Thyroid gland (tissue), 4 donors: ENCODE data around the gene OXSR1. TPM values are rescaled to one million over a fixed set of nuclear protein-coding genes. Genes with fewer than 3 reads are reported as not detected.

Experiments
- DNase-seq, 2 donors: peaks; one replicate each; pipeline ENCODE4 v3.0.0-alpha.2; 2019
- H3K27ac ChIP-seq, 3 donors: fragments of 200-600 bp; sonication (generic); 1 replicate in 2 of 3; 2 replicates in 1 of 3; pipeline ENCODE4 v1.5.1; 2016 to 2019; ENCODE audit warnings: mild to moderate bottlenecking in 1 of 3, moderate library complexity in 1 of 3
- H3K27me3 ChIP-seq: fragments of 200-600 bp; sonication (generic); one replicate; pipeline ENCODE4 v1.5.1; 2019
- H3K36me3 ChIP-seq, 2 donors: fragments of 200-600 bp; sonication (generic); one replicate each; pipeline ENCODE4 v1.5.1; 2016 to 2019
- H3K4me1 ChIP-seq, 2 donors: fragments of 200-600 bp; sonication (generic); one replicate each; pipeline ENCODE4 v1.5.1; 2017 to 2019
- H3K4me3 ChIP-seq, 3 donors: fragments of 200-600 bp; sonication (generic); replicated peaks in 1 of 3; 1 replicate in 2 of 3; 2 replicates in 1 of 3; pipeline ENCODE4 v1.5.1; 2016; ENCODE audit warnings: mild to moderate bottlenecking in 1 of 3
- H3K9me3 ChIP-seq: fragments of 200-600 bp; sonication (generic); one replicate; pipeline ENCODE4 v1.5.1; 2017
- POLR2A ChIP-seq, 2 donors: fragments of 450-650 bp; IDR thresholded peaks; one replicate each; pipeline ENCODE4 v1.6.1; 2017; ENCODE audit warnings: antibody characterized with exemption in 2 of 2, mild to moderate bottlenecking in 2 of 2, moderate library complexity in 1 of 2
- WGBS, 2 donors: methylation state at CpG; one replicate each; pipeline ENCODE4 v1.1.5; 2017; 5-methylcytosine and 5-hydroxymethylcytosine counted together
- intact Hi-C: fragments of 100-400 bp; cut with DNase I; formaldehyde crosslinking; loops from one replicate; pipeline ENCODE4 v1.15.1; 2023
- small RNA-seq: library from RNA; depleted of rRNA; stranded (forward); fragments of <200 nt; gene quantifications from one replicate; pipeline ENCODE3, GENCODE V24; 2016
- total RNA-seq, 4 donors: library from RNA; depleted of rRNA; stranded (reverse); fragments of >200 nt; gene quantifications; one replicate each; pipeline ENCODE4 v1.2.3, GENCODE V29; 2016
- TF ChIP-seq, protein P1 (sequence below), 6 experiments: fragments of 200-600 bp in 3 of 6; fragments of 450-650 bp in 3 of 6; sonication (generic) in 3 of 6; IDR thresholded peaks; one replicate each; pipeline ENCODE4 v1.5.1; 2016 to 2019; ENCODE audit warnings: antibody characterized with exemption in 6 of 6, mild to moderate bottlenecking in 2 of 6, inconsistent platforms in 1 of 6, moderate library complexity in 1 of 6

The OXSR1 gene
- total RNA-seq, 4 donors from 2014 or later = 32.0 to 40.5 (median 37.9) TPM

DNA sequence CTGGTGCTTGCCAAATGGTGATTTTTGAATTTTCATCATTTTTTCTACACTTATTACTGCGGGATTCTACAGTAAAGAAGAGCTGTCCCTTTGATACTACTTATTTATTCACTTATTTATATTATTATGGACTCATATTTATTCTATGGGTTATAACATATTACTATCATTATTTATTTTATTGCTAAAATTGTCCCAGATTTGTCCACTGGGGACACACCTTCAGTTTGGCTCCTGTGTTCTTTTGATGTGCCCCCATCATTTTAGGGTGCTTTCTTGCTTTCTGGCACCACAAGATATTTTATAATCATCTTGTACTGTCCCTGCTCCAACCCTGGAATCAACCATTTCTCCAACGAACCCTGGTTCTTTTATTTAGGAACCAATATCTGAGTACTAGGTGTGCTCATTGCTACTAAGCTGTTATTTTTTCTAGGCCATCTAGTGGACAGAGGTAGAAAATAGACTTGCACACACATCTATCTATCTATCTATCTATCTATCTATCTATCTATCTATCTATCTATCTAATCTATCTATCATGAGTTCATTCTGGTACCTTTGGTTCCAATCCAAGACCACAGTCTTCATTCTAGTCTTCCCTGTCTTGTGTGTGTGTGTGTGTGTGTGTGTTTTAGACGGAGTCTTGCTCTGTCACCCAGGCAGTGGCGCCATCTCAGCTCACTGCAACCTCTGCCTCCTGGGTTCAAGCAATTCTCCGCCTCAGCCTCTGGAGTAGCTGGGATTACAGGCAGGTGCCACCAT, 132.8 kb downstream of the OXSR1 start:
- Histone ChIP-seq H3K4me1 (no peaks in the 10 kb centered on the region), H3K27me3 (no peaks in the 10 kb centered on the region), H3K4me3 (no peak overlapping the region), H3K36me3 (no peaks in the 10 kb centered on the region), H3K27ac (no peak overlapping the region), H3K9me3 (no peaks in the 10 kb centered on the region)
- TF ChIP-seq POLR2A (IDR thresholded peaks at IDR 0.05) = no peak
- TF ChIP-seq, protein P1, sequence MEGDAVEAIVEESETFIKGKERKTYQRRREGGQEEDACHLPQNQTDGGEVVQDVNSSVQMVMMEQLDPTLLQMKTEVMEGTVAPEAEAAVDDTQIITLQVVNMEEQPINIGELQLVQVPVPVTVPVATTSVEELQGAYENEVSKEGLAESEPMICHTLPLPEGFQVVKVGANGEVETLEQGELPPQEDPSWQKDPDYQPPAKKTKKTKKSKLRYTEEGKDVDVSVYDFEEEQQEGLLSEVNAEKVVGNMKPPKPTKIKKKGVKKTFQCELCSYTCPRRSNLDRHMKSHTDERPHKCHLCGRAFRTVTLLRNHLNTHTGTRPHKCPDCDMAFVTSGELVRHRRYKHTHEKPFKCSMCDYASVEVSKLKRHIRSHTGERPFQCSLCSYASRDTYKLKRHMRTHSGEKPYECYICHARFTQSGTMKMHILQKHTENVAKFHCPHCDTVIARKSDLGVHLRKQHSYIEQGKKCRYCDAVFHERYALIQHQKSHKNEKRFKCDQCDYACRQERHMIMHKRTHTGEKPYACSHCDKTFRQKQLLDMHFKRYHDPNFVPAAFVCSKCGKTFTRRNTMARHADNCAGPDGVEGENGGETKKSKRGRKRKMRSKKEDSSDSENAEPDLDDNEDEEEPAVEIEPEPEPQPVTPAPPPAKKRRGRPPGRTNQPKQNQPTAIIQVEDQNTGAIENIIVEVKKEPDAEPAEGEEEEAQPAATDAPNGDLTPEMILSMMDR (IDR thresholded peaks at IDR 0.05) = peak in 3 of 6 experiments; percentile 37 to 43 (median 39)
- DNase-seq = no peak
- intact Hi-C loops = no loop called here
- WGBS, 2 donors = 84 to 88% methylated on average over 5 of the region's 5 CpGs

Small RNA genes lying within 50 kb of the gene (small RNA-seq; reads per million reads assigned to genes)
- gene RF00019 = not detected
- gene RNU6-235P = not detected

Other genes starting within 250 kb of the OXSR1 start
- gene VILL, start 174.8 kb upstream of the OXSR1 start, total RNA-seq = 10 to 100 TPM in 2 of 4 donors, 1 to 10 TPM in 2; 5.5 to 13.0 (median 9.5) TPM
- 10 to 100 TPM; 13.8 to 19.9 (median 16.0) TPM for gene PLCD1, start 135.9 kb upstream of the OXSR1 start, total RNA-seq
- gene DLEC1, start 126.3 kb upstream of the OXSR1 start, total RNA-seq = 1 to 10 TPM in 3 of 4 donors, under 1 TPM in 1; 0.44 to 1.7 (median 1.5) TPM
- gene ACAA1, start 28.4 kb upstream of the OXSR1 start, total RNA-seq = 10 to 100 TPM; 63.3 to 86.1 (median 75.1) TPM
- gene MYD88, start 26.9 kb upstream of the OXSR1 start, total RNA-seq = 10 to 100 TPM; 18.0 to 23.8 (median 20.2) TPM
- under 1 TPM in 2 of 4 donors, not detected in 2; 0.54 to 0.56 TPM for gene SLC22A13, start 100.3 kb downstream of the OXSR1 start, total RNA-seq
- not detected for gene SLC22A14, start 116.8 kb downstream of the OXSR1 start, total RNA-seq
- gene XYLB, start 181.2 kb downstream of the OXSR1 start, total RNA-seq = 1 to 10 TPM in 3 of 4 donors, under 1 TPM in 1; 0.78 to 1.7 (median 1.1) TPM